Activated CD8-positive, alpha-beta memory T cell treated with anti-CD3 and anti-CD28 coated beads for 36 hours (primary cell): ENCODE data around the gene PRKCI. TPM values are rescaled to one million over a fixed set of nuclear protein-coding genes. Genes with fewer than 3 reads are reported as not detected.
"Not testable (repeated sequence)": the region's sequence is repeated elsewhere in the genome, so short reads cannot be mapped to it uniquely, and the experiment has no call there.

Experiments
- CTCF ChIA-PET: fragments of 350-600 bp; sonication (Branson Sonifier 250); formaldehyde crosslinking; loops from one replicate; lab custom pipeline; 2021; ENCODE audit warnings: antibody characterized with exemption; lab: Charles Lee
- POLR2A ChIA-PET: fragments of 350-600 bp; sonication (Branson Sonifier 250); formaldehyde crosslinking; loops from one replicate; lab custom pipeline; 2021; ENCODE audit warnings: antibody characterized with exemption; lab: Charles Lee
- total RNA-seq, 2 experiments: library from RNA; stranded (reverse); gene quantifications; one replicate each; pipeline ENCODE4 v1.2.3, GENCODE V29; 2021

The PRKCI gene
- total RNA-seq, 2 experiments from 2014 or later: 19.6 to 22.5 TPM

DNA sequence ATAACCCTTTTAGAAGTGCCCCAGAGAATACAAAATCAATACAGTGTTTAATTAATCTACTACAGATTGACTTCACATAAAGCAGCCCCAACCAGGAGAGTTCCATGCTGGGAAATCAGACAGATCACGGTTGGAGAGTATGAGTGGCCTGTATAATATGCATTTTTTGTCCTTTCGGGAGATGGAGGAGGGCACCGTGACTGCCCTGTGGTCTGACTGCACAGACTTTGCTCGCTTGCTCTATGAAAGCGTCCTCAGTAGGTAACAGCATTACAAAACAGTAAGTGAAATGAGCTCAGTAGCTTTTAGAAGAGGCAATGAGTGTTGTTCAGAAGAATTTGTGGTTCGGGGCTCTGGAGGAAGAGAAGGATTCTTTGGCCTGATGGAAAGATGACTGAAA is 101.1 kb downstream of the PRKCI start:
- POLR2A ChIA-PET: no interaction called here
- CTCF ChIA-PET: no interaction called here

DNA sequence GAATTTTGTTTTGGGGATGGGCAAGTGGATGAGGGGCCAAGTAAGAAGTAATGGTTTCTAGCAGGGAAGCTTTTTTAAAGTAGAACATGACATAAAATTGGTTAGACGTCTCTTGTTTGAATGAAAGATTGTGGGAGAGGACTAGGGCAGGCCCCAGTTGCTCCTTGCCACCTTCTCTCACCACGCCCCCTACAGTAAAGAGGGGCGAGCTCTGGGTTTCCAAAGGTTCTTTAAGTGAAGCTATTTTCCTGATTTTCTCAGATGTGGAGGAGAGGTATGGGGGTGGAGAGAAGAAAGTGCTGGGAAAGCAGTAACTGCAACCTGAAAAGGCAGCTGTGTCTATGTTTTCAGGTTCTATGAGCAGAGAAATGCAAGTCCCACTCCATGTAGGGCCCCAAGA is 102.7 kb downstream of the PRKCI start:
- ChIA-PET POLR2A (no interaction called here), CTCF (no interaction called here)

DNA sequence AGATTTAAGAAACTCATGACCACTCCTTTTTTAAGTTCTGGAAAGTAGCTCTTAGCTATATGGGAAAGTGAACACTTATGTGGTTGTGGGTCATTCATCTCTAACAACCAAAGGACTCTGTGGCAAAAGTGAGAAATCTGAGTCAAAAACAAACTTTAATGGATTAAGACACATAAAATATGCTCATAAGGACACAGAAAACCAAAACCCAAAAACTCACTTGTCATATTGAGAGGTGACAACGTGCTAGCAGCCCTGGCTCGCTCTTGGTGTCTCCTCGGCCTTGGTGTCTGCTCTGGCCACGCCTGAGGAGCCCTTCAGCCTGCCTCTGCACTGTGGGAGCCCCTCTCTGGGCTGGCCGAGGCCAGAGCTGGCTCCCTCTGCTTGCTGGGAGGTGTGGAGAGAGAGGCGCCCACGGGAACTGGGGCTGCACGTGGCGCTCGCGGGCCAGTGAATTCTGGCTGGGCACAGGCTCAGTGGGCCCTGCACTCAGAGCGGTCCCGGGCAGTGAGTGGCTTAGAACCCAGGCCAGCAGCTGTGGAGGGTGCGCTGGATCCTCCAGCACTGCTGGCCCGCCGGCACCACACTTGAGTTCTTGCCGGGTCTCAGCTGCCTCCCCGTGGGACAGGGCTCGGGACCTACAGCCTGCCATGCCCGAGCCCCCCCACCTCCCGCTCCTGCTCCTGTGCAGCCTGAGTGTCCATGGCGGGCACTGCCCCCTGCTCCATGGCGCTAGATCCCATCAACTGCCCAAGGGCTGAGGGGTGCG is 105.0 kb downstream of the PRKCI start:
- ChIA-PET CTCF (no interaction called here), POLR2A (no interaction called here)

DNA sequence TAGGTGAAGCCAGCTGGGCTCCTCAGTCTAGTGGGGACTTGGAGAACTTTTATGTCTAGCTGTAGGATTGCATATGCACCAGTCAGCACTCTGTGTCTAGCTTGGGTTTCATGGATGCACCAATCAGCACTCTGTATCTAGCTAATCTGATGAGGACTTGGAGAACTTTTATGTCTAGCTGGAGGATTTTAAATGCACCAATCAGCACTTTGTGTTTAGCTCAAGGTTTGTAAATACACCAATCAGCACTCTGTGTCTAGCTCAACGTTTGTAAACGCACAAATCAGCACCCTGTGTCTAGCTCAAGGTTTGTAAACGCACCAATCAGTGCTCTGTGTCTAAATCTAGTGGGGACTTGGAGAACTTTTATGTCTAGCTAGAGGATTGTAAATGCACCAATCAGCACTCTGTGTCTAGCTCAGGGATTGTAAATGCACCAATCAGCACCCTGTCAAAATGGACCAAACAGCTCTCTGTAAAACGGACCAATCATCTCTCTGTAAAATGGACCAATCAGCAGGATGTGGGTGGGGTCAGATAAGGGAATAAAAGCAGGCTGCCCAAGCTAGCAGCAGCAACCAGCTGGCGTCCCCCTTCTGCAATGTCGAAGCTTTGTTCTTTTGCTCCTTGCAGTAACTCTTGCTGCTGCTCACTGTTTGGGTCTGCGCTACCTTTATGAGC is 105.8 kb downstream of the PRKCI start:
- POLR2A ChIA-PET, CTCF ChIA-PET: not testable (repeated sequence)

DNA sequence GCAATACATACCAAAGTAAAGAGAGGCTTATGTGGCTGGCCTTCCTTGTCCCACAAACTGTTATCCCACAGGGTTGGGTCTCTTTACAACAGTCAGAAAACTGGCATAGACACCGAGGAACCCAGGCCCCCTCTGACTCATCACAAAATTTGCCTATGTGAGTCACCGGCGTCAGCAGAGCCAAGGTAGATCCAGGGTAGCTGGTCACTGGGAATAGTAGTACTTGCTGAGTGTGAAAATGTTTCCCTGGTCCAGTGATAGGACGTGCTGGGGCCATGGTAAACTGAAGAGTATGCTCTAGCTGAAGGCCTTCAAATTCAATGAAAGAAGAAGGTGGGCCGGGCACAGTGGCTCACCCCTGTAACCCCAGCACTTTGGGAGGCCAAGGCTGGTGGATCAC is 108.1 kb downstream of the PRKCI start:
- CTCF ChIA-PET: no interaction called here

DNA sequence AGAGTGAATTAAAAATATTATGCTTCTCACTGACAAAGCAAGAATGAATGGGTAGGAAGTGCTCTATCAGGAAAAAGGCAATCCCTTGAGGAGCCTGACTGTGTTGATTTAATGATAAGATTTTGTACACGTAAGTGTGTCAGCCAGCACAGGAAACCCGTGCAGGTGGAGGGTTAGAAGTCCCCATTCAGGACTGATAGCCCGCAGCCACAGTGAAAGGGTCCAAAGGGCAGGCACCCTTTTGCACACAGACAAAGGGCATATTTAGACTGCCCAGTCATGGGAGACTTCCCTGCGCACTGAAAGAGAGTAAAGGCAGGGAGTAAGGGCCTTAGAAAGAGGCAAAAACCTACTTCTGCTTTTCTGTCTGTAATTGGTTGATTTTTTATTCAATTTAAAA is 108.9 kb downstream of the PRKCI start:
- CTCF ChIA-PET: no interaction called here
- POLR2A ChIA-PET: no interaction called here

More for the DNA sequence above, 108.1 kb downstream of the PRKCI start:
- POLR2A ChIA-PET: no interaction called here

DNA sequence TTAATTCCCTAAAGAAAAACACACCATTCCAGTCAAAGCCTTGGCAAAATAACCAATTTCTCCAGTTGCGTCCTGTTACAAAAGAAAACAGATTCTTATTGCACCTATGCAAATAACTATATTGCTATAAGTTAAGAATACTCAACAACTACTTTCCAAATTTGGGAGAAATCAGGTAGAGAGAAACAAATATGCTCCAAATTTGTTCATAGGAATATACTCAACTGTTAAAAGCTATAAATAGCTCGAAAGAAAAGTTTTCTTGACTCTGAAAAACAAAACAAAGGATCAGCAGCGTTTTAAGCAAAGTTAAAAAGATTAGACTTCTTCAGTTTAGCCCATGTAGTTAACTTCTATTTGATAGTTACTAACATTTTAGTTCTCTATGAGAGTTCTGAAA is 115.2 kb downstream of the PRKCI start:
- ChIA-PET POLR2A (no interaction called here), CTCF (no interaction called here)

DNA sequence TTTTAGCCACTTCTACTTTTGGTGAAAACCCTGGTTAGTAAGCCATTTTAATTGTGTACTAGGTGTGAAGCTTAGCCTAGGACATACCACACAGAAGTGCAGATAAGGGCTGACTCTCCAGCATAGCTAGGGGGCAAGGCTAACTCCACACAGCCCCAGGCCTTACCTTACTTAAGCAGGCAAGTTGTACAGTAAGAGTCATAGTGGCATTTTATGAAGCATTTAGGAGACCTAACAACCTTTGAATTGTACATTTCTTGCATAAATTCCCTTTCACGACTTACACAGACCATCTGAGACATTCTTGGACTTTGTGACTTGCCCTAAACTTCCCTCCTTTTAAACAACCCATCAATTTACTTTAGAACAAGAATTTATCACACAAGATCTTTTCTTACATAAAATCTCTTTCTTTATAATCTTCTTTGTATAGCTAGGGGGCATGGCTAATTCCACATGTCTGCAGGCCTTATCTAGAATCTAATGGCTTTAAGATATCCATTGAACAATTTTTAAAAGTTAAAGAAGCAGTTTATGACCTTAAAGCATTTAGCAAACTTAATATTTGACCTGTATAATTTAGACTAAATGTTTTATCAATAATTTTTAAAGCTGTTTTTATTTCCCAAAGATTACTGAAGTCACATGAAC is 116.6 kb downstream of the PRKCI start:
- POLR2A ChIA-PET: no interaction called here

DNA sequence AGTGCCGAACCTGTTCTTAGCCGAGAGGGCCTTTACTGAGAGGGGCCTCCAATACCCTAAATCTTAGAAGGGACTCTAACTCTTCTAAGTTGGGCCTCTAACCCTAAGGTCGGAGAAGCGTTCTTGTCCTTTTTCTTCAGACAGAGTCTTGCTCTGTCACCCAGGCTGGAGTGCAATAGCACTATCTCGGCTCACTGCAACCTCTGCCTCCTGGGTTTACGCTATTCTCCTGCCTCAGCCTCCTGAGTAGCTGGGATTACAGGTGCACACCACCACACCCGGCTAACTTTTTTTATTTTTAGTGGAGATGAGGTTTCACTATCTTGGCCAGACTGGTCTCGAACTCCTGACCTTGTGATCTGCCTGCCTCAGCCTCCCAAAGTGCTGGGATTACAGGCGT is 120.0 kb downstream of the PRKCI start:
- CTCF ChIA-PET, POLR2A ChIA-PET: not testable (repeated sequence)

More for the DNA sequence above, 116.6 kb downstream of the PRKCI start:
- CTCF ChIA-PET: interaction anchor here (1.5 kb wide), 1 partner anchor 75 kb away, joined by 4 read pairs; no protein-coding TSS in a partner anchor

DNA sequence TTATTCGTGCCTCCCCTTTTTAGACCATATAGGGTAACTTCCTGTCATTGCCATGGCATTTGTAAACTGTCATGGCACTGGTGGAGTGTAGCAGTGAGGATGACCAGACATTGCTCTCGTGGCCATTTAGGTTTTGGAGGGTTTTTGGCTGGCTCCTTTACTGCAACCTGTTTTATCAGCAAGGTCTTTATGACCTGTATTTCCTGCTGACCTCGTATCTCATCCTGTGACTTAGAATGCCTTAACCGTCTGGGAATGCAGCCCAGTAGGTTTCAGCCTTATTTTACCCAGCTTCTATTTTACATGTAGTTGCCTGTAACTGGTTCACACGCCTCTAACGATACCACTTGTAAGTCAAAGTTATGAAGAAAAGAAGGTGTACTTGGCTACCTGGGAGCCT is 121.6 kb downstream of the PRKCI start:
- POLR2A ChIA-PET, CTCF ChIA-PET: not testable (repeated sequence)

DNA sequence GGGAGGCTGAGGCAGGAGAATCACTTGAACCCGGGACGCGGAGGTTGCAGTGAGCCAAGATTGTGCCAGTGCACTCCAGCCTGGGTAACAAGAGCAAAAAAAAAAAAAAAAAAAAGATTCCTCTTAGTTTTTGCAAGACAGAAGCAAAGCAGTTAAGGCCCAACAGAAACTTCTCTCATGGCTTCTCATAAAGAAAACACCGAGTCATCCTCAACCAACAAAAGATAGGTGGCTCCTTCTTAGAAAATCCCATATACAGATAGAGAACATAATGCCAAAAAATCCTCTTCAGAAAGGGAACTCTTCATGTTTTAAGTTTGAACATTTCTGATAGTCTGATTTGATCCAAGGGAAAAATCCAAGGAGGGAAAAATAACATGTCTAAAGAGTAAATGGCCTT is 122.7 kb downstream of the PRKCI start:
- CTCF ChIA-PET: no interaction called here
- POLR2A ChIA-PET: no interaction called here

DNA sequence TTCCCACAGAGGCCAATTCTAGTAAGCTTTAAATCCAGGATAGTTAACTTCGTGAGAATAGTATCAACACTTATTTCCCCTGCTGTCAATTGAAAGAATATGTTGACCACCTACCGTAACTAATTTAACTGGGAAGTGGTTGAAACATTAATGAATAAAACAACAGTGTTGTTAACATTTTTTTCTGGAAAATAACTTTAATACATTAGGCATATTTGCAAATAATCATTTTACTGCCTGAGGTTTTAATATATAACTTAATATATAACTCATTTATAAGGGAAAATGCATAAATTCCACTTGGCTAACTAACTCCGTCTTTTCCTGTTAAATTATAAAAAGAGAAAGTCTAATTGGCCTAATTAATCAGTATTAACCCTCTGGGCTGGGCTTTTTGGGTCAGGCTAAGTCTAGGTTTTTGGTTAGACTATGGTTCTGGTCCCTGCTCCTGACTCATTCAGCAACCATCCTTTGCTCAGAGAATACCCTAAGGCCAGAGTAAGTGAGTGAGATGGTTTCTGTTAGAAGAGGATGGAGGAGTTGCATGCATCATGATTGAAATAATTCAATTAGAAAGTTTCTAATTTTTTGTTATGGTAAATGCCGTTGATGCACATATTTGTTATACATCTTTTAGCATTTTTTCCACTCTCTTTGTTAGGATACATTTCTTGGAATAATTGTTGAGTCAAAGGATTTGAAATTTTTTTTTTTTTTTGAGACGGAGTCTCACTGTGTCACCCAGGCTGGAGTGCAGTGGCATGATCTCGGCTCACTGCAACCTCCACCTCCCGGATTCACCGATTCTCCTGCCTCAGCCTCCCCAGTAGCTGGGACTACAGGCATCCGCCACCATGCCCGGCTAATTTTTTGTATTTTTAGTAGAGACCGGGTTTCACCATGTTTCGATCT is 124.5 kb downstream of the PRKCI start:
- ChIA-PET POLR2A (no interaction called here), CTCF (interaction anchor here (0.7 kb wide), 1 partner anchor 57 kb away, joined by 3 read pairs; no protein-coding TSS in a partner anchor)

DNA sequence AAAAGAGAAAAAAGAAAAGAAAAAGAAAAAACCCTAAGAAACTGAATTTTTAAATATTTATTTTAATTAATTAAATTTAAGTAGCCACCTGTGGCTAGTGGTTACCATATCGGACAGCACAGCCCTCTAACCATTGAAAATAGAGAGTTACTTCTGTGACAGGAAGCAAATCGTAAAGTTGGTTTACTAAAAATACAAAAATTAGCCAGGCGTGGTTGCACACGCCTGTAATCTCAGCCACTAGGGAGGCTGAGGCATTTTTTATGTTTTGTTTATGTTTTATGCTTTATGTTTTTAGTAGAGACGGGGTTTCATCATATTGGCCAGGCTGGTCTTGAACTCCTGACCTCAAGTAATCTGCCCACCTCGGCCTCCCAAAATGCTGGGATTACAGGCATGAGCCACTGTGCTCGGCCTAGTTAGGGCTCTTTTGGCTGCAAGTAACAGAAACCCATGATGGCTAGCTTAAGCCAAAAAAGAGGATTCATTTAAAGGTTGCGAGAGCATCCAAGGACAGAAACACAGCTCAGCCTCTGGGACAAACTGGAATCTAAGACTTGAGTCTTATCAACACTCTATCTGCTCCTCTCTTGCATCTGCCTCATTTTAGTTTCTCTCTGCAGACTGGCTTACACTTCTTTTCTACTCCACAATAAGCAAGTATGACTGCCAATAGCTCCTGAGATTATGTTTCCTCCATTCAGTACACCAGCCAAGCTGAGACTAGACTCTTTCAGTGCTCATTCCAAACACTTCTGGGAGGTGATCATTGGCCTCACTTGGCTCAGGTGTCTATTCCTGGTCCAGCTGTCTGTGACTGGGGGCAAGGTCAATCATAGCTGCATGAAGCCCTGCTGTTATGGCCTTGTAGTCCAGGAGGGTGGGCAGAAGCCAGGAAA is 128.5 kb downstream of the PRKCI start:
- ChIA-PET POLR2A (no interaction called here), CTCF (no interaction called here)

DNA sequence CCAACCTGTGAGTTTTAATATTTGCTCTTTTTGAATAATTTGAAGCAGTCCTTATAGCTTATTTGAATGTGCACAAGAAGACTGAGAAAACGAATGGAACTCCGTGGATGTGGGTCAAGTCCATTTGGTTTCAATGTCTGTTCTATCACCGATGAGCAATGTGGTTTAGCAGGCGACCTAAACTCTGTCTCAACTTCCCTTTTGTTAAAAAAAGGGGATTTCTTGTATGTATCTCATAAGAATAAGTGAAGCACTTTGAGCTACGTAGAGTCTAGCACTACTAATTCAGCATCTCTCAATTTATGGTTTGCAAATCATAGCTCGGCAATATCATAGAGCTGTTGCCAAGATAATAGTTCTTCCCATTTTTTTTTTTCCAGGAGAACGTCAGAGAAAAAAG is 130.7 kb downstream of the PRKCI start:
- POLR2A ChIA-PET: no interaction called here
- CTCF ChIA-PET: interaction anchor here (0.6 to 1.1 kb wide), 2 partner anchors 82 to 167 kb away, joined by 3 to 4 read pairs; no protein-coding TSS in a partner anchor

DNA sequence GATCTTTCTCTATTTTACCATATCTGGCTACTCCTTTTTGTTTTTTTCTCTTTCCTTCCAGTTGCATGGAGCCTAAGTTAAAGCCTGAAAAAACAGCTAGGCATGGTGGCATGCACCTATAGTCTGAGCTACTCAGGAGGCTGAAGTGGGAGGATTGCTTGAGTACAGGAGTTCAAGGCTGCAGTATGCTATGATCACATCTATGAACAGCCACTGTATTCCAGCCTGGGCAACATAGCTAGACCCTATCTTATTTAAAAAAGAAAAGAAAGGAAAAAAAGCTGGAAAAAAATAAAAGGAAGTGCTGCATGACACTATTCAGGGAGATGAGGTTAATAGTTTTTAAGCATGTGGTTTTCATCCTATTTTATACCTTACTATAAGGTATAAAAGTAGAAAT is 131.3 kb downstream of the PRKCI start:
- CTCF ChIA-PET: interaction anchor here (0.6 kb wide), 1 partner anchor 83 kb away, joined by 3 read pairs; no protein-coding TSS in a partner anchor

DNA sequence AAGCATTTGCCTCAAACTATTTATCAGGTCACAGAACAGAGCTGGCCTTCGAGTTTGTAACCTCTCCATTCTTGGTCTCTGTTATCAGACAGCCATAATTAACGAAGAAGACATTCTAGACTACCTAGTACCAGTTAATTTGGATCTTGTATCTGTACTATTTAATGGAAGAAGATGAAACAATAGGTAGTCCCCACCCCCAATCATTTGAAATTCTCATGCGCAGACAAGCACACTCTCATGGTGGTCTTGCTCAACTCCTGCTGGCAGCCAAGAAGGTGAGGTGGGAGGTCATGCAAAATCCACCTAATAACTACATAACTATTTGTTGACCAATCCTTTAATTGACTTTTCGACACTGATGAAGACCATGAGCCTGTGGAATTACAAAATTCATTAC is 132.5 kb downstream of the PRKCI start:
- CTCF ChIA-PET: interaction anchor here (0.6 kb wide), 1 partner anchor 271 kb away, joined by 3 read pairs; no protein-coding TSS in a partner anchor
- POLR2A ChIA-PET: no interaction called here

More for the DNA sequence above, 131.3 kb downstream of the PRKCI start:
- POLR2A ChIA-PET: no interaction called here
